ENCODE measurements around the gene HSD11B1L.

HSD11B1L gene

DNA sequence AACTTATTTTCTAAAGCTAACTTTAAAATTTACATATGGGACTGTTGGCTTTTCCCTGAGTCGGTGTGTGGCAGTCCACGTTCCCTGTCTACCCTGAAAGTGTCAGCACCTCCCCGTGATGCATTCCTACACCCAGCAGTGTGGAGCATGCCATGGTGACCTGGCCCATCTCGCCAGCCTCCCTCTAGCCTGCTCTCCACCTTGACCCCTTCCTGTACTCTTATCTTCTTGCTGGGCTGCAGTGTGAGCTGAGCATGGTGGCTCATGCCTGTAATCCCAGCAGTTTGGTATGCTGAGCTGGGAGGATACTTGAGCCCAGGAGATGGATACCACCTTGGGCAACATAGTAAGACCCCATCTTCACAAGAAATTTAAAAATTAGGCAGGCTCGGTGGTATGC is 25.9 kb upstream of the HSD11B1L start:
- TF ChIP-seq ZNF274 (IDR thresholded peaks at IDR 0.05; ENCODE audit: low read depth, low read length): no peak
- H3K4me3 ChIP-seq (ENCODE audit: low read length): no peak overlapping the region

DNA sequence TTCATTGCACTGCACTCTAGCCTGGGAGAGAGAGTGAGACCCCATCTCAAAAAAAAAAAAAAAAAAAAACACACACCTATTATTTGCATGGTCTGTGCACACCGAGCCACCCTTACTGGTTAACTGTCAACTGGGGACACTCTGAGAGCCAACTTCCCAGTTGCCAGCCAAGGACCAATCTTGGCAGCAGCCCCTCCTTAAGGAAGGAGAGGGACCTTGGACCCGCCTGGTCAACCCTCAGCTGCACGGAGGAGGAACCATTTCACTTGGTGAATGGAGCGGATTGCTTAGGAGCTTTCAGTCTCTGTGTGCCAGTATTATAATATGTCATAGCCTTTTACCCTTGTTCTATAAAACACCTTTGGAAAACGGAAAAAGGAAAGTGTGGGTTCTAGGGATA is 25.4 kb upstream of the HSD11B1L start:
- H3K4me3 ChIP-seq (ENCODE audit: low read length): no peak overlapping the region
- TF ChIP-seq ZNF274 (IDR thresholded peaks at IDR 0.05; ENCODE audit: low read depth, low read length): no peak

DNA sequence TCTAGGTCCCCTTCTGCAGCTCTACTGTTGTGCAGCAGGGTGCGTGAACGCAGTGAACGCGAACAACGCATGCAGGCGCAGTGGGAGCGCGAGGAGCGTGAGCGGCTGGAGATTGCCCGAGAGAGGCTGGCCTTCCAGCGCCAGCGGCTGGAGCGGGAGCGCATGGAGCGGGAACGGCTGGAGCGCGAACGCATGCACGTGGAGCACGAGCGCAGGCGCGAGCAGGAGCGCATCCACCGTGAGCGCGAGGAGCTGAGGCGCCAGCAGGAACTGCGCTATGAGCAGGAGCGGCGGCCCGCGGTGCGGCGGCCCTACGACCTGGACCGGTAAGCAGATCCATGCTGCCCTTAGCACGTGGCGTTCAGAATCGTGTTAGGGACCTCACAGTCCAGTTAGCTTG is 19.3 kb upstream of the HSD11B1L start:
- H3K4me3 ChIP-seq (ENCODE audit: low read length): no peak overlapping the region
- no peak for TF ChIP-seq ZNF274 (IDR thresholded peaks at IDR 0.05; ENCODE audit: low read depth, low read length)

DNA sequence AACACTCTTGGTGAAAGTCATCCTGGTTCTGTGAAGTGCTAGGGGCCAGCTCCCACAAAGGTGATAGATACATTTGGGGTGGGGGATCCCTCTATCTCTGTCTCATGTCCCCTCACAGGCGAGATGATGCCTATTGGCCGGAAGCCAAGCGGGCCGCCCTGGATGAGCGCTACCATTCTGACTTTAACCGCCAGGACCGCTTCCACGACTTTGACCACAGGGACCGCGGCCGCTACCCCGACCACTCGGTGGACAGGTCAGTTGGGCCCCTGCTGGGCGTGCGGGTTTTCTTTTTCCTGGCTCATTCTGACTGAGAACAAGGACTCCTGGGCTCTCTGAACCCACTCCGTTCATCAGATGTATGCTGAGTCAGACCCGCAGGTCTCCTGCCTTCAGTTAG is 16.9 kb upstream of the HSD11B1L start:
- no peak overlapping the region for H3K4me3 ChIP-seq (ENCODE audit: low read length)
- TF ChIP-seq ZNF274 (IDR thresholded peaks at IDR 0.05; ENCODE audit: low read depth, low read length): no peak

DNA sequence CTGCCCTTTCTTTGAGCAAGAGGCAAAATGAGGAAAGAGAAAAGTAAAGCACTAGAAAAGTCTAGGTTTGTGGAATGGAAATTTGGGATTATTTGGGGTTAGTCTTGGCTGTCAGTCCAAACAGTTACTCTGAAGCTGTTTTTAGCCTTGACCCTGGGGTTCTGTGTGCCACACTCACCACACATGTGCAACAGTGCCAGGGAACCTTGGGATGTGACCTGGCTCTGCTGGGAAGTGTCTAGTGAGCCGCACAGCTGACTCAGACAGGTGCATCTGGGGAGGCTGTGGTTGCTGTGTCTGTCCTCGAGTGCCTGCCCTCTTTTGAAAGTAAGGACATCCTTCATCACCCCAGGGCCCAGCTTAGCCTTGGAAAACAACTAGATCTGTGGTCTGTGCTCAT is 16.3 kb upstream of the HSD11B1L start:
- TF ChIP-seq ZNF274 (IDR thresholded peaks at IDR 0.05; ENCODE audit: low read depth, low read length): no peak
- H3K4me3 ChIP-seq (ENCODE audit: low read length): no peak overlapping the region

DNA sequence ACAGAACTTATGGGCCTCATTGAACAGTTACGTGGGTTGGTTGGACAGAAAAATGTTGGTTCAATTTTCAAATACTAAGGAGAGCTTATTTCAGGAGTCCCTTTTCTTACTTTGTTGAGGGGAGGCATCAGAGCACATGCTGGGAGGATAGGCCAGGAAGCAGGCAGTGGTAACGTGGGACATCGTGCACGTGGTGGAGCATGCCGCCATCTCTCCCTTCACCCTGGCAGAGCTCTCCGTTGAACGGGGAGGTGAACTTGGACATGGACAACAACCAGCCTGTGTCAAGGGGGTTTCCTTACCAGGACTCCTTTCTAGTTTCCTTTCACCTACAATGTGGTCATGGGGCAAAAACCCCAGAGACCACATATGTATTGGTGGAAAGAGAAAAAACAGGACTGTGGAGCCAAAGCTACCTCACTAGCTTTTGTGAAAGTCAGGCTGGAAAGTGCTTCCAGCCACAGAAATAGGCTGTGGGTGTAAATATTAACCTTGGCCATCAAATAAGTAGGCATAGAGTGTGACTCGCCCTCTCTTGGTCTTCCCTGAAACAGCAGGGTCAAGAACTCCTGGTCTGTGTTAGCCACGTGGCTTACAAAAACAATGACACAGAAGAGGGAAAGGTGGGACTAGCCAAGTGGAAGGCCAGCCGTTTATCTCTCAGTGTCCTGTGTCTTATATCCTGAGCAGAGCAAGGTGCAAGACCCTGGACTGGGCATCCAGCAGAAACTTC is 14.9 kb upstream of the HSD11B1L start:
- TF ChIP-seq ZNF274 (IDR thresholded peaks at IDR 0.05; ENCODE audit: low read depth, low read length): no peak
- H3K4me3 ChIP-seq (ENCODE audit: low read length): no peak overlapping the region

DNA sequence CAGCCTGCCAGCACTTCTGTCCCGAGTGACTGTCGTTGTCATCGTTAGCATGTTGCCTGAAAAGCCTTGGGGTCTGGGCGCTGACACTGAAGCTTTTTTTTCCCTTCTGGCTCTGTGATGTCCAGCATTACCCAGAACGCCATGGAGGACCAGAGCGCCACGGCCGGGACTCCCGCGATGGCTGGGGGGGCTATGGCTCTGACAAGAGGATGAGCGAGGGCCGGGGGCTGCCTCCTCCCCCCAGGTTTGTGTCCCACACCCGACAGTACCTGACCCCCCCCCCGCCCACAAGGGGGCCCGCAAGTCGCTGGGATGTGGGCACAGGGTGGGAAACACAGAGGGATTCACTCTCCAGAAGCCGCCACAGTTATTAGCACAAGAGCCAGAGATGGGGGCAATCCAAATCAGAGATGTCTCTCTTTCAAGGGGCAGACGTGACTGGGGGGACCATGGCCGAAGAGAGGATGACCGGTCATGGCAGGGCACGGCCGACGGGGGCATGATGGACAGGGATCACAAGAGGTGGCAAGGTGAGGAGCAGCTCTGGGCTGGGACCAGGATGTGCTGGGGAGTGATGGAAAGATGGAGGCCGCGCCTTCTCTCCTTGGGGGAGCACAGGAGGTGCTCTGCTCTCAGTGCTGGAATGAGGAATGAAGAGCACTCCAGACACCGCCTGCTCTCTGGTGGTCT is 13.8 kb upstream of the HSD11B1L start:
- no peak overlapping the region for H3K4me3 ChIP-seq (ENCODE audit: low read length)
- no peak for TF ChIP-seq ZNF274 (IDR thresholded peaks at IDR 0.05; ENCODE audit: low read depth, low read length)

DNA sequence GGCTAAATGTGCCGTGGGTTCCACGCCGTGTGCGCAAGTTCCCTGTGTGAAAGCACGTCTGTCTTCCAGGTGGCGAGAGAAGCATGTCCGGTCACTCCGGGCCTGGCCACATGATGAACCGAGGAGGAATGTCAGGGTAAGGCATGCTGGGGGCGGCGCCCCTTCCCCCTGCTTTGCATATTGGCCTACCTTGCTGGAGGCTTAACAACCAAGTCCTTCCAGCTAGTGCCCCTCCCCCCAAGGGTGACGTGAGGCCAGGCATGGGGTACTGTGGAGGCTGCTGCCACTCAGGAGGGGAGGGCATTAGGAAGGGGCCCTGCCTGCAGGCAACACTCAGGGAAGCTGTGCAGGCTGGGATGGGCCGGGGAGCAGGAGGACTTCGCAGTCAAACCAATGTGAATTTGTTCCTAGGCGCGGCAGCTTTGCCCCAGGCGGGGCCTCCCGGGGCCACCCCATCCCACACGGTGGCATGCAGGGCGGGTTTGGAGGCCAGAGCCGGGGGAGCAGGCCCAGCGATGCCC is 13.0 kb upstream of the HSD11B1L start:
- no peak for TF ChIP-seq ZNF274 (IDR thresholded peaks at IDR 0.05; ENCODE audit: low read depth, low read length)
- H3K4me3 ChIP-seq (ENCODE audit: low read length): no peak overlapping the region

DNA sequence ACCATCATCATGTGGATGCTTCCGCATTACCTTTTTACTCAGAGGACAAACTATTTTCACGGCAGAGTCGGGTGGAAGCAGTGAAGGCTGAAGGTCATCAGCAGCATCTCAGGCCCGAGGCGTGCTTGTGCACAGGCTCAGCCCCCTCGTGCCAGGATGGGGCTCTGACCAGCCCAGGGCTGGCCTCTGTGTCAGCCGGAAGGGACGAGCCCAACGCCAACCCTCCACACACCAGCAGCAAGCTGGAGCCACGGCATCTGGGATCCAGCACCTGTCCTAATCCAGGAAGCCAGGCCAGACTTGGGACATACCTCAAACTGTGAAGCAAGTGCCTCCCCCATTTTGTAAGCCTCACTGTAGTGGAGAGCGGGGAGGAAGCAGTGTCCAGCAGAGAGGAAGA is 11.6 kb upstream of the HSD11B1L start:
- no peak overlapping the region for H3K4me3 ChIP-seq (ENCODE audit: low read length)

DNA sequence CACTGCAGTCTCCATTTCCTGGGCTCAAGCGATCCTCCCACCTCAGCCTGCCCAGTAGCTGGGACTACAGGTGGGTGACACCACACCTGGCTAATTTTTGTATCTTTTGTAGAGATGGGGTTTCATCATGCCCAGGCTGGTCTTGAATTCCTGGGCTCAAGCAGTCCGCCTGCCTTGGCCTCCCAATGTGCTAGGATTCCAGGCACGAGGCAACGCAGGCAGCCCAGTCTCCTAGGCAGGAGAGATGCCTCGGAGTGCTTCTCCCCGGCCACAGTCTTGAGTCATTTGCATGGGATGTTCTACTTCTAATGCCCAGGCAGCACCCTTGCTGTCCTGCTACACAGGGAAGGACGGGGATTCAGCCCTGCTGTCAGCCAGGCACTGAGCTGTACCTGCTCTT is 9.2 kb upstream of the HSD11B1L start:
- no peak for TF ChIP-seq ZNF274 (IDR thresholded peaks at IDR 0.05; ENCODE audit: low read depth, low read length)

More for the DNA sequence above, 11.6 kb upstream of the HSD11B1L start:
- TF ChIP-seq ZNF274 (IDR thresholded peaks at IDR 0.05; ENCODE audit: low read depth, low read length): no peak

DNA sequence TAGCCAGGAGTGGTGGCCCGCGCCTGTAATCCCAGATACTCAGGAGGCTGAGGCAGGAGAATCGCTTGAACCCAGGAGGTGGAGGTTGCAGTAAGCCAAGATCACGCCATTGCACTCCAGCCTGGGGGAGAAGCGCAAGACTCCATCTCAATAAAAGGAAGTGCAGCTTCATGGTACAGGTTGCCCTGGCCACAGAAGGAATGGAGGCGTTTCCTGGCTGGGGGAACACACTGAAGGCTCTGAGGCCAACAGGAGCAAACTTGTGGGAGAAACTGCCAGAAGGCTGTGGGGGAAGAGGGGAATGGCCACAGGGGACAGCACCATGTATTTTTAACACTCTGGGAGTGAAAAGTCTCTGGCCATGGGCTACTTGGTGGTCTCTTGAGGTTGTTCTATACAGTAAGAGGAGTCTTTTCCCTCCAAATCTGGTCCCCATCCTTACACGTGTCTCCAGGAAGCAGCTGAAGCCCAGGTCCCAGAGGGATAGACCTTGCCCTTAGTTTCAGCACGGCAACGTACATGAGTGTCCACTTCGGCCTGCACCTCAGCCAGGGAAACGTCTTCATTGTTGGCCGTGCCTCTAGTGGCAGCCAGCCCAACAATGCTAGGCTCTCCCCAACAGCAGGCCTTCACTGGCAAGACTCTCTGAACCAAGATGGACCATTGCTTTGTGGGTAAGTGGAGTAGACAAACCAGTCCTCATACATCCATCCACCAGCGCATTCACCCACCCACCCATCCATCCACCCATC is 7.9 kb upstream of the HSD11B1L start:
- no peak overlapping the region for H3K4me3 ChIP-seq (ENCODE audit: low read length)

More for the DNA sequence above, 9.2 kb upstream of the HSD11B1L start:
- no peak overlapping the region for H3K4me3 ChIP-seq (ENCODE audit: low read length)

DNA sequence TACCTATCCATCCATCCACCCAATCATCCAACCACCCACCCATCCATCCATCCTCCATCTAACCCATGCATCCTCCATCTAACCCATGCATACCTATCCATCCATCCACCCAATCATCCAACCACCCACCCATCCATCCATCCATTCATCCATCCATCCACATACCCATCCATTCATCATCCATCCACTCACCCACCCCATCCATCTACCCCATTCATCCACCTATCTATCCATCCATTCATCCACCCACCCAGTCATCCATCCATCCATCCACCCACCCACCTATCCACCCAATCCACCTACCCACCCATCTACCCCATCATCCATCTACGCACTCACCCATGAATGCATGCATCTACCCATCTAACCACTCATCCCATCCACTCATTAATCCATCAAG is 7.1 kb upstream of the HSD11B1L start:
- no peak overlapping the region for H3K4me3 ChIP-seq (ENCODE audit: low read length)
- no peak for TF ChIP-seq ZNF274 (IDR thresholded peaks at IDR 0.05; ENCODE audit: low read depth, low read length)

More for the DNA sequence above, 7.9 kb upstream of the HSD11B1L start:
- no peak for TF ChIP-seq ZNF274 (IDR thresholded peaks at IDR 0.05; ENCODE audit: low read depth, low read length)

DNA sequence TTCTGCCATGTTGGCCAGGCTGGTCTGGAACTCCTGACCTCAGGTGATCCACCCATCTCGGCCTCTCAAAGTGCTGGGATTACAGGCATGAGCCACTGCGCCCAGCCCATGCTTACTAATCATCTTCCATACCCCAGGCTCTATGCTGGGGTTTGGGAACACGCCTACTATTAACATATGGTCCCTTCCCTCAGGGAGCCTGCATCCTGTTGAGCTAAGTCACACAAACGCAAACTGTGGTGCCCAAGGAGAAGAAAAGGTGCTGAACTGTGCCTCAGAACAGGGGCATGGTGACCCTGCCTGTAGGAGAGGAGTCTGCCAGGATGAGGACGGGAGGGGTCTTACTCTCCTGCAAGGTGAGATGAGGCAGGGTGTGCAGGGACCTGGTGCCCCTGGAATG is 6.1 kb upstream of the HSD11B1L start:
- H3K4me3 ChIP-seq (ENCODE audit: low read length): no peak overlapping the region
- TF ChIP-seq ZNF274 (IDR thresholded peaks at IDR 0.05; ENCODE audit: low read depth, low read length): no peak

DNA sequence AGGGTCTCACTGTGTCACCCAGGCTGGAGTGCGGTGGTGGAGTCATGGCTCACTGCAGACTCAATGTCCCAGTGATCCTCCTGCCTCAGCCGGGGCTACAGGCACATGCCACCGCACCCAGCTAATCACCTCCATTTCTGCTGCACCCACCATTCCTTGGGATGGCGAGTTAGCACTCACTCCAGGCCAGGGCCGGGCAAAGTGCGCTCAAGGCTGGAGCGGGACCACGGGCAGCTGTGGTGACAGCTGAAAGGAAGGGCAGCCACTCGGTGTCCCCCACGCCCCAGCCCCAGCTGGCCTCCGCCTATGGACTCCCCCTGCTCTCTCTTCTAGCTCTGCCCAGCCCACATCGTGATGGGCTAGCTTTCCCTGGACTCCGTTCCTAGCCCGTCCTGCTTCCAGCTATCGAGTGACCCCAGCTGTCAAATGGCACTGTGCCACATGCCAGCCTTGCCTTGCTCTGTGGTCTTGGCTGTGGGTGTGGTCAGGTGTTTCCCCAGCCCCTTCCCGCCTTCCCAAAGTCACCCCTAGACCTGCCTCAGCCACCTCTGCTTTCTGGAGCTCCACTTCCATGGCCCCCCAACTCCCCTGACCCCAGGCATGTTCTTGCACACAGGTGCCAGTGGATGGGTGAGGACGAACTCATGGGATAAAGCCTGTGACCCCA is 4.6 kb upstream of the HSD11B1L start:
- H3K4me3 ChIP-seq (ENCODE audit: low read length): no peak overlapping the region
- TF ChIP-seq ZNF274 (IDR thresholded peaks at IDR 0.05; ENCODE audit: low read depth, low read length): no peak

All from GM08714 (cell line).